HG02840 (cell line): ENCODE measurements around the gene TMEM109.

Source experiments
- ATAC-seq: cut with Tn5 transposase; IDR thresholded peaks from one replicate; pipeline ENCODE4 v1.9.1; 2021; ENCODE audit warnings: mild to moderate bottlenecking, moderate library complexity, moderate number of reproducible peaks; ENCODE audit not compliant: unreplicated experiment, low FRiP score

TMEM109 gene, protein sequence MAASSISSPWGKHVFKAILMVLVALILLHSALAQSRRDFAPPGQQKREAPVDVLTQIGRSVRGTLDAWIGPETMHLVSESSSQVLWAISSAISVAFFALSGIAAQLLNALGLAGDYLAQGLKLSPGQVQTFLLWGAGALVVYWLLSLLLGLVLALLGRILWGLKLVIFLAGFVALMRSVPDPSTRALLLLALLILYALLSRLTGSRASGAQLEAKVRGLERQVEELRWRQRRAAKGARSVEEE

DNA sequence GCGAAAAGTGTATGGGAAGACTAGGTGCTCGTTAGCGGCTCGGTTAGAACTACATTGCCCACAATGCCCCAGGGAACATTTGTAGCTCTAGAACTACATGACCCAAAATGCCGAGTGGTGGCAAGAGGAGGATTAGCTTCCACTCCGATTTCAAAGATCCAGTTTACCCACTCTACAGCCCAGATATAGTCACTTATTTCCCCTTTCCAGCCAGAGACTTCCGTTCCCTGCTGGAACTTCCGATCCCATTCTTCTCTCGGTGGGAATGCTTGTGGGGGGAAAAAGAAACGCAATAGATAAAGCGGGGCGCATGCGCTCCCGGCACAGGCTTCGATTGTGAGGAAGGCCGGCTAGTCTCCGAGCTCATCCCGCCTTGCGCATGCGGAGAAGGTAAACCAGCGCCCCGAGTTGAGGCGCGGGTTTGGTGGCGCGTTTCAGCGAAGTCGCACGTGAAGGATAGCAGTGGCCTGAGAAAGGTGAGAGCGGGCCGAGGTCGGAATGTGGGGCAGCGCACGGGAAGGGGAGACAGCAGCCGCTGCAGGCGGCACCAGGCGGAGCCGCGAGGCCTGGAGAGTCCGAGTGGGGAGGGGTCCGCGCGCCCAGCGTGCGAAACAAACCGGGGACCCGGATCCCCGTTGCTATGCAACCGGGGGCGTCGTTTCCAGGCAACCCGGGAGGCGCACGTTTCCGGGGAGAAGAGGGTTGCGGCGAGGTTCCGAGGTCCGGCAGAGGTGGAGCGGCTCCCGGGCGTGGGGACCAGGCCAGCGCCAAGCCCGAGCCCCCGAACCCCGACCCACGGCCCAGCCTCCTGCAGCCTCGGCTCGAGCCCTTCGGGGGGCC, at the start of gene TMEM109:
Gene TMEM109, plus strand, starts transcription at position 366 of the 840 bp plus-strand sequence. CDS start 5,536 bp downstream, outside the sequence.
- peak; percentile 49 for ATAC-seq

DNA sequence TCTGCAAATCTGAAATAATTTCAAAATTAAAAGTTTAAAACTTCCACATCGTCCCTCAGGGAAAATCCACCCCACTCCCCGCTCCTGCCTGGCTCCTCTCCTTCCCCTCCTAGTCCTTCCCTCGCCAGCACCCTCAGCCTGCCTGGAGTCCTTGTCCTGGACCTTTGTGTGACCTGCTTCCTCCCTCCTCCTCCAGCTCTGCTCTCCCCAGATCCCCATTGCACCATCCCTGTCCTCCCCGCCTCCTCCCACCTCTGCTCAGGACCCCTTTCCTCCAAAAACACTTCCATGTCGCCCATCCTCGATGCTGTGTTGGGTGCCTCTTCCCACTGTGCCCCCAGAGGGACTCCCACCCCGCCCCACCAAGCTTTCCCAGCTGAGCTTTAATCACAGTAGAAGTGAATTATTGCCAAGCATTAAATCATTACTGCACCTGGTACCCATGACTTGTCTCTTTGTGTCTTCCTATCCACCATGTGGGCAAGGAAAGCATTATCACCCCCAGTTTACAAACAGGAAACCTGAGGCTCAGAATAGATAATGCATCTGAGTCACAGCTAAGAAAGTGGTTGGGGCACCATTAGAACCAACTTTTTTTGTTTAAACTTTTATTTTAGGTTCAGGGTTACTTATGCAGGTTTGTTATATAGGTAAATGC, 49.0 kb upstream of the TMEM109 start:
- ATAC-seq, result no peak

DNA sequence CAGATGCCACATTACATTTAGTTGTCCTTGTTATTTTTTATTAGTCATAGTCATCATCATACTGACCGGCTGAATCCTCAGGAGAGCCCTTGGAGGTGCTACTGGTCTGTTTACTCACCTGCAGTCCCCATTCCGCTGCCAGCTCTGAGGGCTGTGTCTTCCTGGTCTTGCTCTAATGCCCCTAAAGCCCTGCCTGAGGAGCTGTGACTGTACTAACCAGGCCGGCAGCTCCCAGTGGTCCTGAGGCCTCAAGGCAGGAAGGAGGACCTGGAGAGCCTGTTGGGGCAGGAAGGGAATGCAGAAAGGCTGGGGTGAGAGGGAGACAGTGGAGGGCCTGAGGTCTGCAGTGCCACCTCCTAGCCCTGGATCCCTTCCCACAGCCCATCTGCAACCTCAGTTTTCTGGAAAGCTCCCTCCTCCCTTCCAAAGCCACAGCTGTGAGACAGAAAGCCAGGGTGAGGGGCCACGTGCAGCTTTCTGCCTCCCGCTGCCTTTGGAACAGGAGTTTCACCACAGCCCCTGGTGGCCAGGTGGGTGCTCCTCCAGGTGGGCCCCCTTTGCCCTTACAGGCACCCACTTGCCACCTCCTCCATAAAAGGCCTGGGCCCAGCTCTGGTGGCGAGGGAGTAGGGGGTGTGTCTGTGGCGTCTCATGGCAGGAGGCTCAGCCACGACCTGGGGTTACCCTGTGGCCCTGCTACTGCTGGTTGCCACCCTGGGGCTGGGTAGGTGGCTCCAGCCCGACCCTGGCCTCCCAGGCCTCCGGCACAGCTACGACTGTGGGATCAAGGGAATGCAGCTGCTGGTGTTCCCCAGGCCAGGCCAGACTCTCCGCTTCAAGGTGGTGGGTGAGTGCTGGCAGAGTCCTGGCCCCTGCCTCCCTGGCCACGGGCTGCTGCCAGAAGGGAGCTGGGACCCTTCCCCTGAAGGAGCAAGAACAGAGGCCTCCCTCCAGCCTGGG, 46.8 kb upstream of the TMEM109 start, which contains the start of gene ZP1:
Gene ZP1, plus strand, starts transcription at position 632 of the 960 bp plus-strand sequence. Its CDS starts 20 bp downstream, at position 652.
- ATAC-seq, result no peak

DNA sequence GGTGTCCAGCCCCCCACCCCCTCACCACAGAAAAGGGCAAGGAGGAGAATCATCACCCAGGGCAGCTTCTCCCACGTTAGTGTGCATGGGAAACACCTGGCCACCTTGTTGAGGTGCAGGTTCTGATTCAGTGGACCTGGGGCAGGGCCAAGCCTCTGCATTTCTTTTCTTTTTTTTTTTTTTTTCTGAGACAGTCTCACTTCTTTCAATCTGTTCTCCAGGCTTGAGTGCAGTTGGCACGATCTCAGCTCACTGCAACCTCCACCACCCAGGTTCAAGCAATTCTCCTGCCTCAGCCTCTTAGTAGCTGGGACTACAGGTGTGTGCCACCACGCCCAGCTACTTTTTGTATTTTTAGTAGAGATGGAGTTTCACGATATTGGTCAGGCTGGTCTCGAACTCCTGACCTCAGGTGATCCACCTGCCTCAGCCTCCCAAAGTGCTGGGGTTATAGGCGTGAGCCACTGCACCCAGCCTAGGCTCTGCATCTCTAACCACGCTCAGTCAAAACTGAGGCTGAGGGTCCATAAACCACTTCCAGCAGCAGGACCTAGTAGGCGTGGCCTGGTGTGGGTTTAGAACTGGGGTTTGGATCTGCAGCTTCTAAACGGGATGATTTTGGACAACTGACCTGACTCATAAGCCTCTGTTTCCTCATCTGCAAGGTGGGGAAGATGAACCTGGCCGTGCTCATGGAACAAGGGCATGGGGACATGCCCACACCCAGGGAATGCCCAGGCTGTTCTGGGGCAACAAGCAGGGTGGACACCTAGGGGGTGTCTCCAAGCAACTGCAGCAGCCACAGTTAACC, 45.9 kb upstream of the TMEM109 start:
- no peak for ATAC-seq

DNA sequence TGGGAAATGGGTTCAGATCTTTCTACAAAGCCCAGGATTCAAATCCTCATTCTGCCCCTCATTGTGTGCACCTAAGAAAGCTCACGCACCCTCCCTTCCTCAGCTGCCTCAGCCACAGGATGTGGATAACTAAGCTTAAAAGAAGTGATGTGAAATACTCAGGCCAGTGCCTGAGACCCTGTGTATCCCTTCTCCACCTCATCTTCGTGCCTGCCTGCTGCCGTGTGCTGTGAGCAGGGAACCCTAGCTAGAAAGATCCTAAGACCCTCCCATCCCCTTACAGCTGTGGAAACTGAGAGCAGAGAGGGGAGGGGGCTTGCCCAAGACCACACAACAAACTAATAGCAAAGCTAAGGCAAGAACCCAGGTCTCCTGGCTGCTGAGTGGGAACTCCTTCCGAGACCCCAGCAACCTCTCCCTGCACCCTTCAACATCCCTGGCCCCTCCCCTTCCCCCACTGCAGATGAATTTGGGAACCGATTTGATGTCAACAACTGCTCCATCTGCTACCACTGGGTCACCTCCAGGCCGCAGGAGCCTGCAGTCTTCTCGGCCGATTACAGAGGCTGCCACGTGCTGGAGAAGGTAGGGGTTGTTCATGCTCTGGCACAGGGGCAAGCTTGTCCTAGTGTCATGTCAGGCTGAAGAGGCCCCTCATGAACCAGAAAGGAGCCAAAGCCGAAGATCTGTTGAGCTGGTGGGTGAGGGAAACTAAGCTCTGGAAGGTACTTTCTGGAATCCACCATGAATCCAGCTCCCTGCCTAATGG, 45.1 kb upstream of the TMEM109 start:
- ATAC-seq, result no peak

DNA sequence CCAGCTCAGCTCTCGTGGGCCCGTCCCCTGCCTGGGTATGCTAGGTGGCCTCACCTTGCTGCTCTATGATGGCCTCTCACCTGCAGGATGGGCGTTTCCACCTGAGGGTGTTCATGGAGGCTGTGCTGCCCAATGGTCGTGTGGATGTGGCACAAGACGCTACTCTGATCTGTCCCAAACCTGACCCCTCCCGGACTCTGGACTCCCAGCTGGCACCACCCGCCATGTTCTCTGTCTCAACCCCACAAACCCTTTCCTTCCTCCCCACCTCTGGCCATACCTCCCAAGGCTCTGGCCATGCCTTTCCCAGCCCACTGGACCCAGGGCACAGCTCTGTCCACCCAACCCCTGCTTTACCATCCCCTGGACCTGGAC, 44.5 kb upstream of the TMEM109 start:
- ATAC-seq, result no peak

DNA sequence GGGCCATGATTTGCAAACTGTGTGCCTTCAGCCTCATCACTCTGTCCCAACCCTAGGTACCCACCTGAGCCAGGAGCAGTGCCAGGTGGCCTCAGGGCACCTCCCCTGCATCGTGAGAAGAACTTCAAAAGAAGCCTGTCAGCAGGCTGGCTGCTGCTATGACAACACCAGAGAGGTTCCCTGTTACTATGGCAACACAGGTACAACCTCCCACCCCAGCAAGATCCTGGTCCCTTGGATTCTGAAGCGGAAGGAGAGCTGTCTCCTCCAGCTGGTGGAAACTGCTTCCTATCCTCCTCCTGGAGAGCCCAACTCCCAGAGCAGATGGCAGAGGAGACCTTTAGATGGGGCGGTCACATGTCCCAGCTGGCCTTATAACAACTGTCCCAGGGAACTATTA, 43.7 kb upstream of the TMEM109 start:
- ATAC-seq, result no peak

DNA sequence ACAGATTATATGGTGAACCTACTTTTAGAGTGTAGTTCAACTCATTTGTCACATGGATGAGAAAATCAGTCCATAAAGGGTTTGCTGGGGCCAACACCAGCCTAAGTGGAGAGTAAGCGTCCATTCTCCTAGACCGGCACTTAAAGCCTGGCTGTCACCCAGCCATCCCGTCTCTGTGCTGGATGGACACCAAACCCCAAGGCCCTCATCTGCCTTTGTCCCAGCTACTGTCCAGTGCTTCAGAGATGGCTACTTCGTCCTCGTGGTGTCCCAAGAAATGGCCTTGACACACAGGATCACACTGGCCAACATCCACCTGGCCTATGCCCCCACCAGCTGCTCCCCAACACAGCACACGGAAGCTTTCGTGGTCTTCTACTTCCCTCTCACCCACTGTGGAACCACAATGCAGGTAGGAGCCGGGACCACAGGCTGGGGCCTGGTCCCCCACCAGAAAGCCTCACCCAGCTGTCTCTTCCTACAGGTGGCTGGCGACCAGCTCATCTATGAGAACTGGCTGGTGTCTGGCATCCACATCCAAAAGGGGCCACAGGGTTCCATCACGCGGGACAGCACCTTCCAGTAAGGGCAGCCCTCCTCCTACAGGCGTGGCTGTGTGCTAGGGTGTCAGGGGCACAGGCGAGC, 43.1 kb upstream of the TMEM109 start:
- no peak for ATAC-seq

DNA sequence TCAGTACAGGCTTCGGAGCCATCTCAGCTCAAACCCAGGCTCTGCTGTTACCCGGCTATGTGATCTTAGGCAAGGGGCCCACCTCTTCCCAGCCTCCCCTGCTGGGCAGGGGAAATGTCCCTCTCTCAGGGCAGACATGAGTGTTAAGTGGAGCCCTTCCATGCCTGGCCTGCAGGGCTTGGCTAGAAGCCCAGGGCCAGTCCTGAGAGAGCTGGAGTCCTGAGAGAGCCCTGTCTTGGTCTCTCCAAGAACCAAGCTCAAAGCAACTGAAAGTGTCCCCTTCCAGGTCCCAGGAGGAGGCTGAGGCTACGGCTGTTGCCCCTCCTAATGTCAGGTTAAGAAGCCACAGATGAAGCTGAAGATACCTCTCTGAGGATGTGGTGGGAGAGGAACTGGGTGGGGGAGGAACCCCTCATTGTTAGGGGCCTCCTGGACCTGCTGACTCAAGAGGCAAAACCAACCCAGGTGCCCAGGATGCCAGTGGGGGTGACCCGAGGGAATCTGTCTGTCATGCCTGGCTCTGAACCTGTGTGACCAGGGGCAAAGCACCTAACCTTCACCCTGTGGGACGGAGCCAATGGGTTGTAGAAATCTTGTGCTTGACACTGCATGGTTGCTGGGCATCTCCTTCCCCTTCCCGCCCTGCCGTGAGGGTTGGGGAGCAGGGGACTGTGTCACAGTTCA, 42.4 kb upstream of the TMEM109 start:
- no peak for ATAC-seq

DNA sequence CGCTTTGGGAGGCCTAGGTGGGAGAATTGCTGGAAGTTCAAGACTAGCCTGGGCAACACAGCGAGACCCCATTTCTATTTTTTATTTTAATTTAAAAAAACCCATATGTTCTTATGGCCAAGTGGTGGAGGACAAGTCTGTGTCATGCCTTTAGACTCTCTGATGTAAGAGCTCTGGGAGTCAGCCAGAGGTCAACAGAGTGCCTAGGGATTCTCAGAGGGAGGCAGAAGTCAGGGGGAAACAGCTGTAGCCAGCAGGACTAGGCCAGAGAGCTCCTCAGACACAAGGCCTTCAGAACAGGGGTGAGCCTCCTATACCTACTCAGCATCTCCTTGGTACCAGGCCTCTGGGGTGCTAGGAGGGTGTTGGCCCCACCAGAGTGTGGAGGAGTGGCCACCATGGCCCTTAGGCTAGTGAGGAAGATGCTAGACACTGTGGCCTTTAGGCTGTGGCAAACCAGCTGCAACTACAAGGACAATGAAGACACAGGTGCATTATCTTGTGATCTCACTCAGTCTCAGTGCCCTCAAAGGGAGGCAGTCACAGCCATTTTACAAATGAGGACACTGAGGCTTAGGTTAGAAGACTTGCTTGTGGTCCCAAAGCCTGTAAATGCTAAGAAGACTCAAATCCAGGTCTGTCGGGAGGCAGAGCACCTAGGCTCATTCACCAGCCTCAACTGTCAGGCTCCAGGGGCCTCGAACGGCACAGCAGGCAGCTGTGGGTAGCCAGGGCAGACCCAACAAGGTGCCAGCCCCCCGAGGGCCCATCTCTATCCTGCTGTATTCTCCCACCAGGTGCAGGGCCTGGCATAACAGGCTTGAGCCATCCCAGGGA, 41.6 kb upstream of the TMEM109 start:
- no peak for ATAC-seq

DNA sequence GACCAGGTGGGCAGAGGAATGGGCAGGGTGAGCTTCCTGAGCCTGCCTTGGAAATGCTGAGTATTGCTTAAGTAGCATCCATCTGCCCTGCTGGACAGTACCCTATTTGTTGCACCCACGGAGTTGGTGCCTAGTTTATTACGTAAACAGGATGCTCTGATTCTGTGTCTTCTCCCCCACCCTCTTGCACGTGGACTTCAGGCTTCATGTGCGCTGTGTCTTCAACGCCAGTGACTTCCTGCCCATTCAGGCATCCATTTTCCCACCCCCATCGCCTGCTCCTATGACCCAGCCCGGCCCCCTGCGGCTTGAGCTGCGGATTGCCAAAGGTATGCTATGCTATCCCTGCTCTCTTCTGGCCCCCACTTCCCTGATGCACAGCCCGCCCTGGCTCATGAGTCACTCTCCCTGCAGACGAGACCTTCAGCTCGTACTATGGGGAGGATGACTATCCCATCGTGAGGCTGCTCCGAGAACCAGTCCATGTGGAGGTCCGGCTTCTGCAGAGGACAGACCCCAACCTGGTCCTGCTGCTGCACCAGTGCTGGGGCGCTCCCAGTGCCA, 40.9 kb upstream of the TMEM109 start:
- no peak for ATAC-seq

DNA sequence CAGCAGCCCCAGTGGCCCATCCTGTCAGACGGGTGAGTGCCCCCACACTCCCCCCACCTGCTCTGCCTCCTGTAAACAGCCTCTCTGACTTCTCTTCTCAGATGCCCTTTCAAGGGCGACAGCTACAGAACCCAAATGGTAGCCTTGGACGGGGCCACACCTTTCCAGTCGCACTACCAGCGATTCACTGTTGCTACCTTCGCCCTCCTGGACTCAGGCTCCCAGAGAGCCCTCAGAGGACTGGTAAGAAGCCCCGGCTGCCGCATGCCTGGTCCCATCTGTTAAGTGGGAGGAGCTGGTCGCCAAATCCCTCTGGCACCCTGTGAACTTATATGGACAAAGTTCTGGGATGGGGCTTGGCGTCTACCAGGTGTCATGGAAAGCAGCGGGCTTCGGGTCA, 40.4 kb upstream of the TMEM109 start:
- no peak for ATAC-seq

DNA sequence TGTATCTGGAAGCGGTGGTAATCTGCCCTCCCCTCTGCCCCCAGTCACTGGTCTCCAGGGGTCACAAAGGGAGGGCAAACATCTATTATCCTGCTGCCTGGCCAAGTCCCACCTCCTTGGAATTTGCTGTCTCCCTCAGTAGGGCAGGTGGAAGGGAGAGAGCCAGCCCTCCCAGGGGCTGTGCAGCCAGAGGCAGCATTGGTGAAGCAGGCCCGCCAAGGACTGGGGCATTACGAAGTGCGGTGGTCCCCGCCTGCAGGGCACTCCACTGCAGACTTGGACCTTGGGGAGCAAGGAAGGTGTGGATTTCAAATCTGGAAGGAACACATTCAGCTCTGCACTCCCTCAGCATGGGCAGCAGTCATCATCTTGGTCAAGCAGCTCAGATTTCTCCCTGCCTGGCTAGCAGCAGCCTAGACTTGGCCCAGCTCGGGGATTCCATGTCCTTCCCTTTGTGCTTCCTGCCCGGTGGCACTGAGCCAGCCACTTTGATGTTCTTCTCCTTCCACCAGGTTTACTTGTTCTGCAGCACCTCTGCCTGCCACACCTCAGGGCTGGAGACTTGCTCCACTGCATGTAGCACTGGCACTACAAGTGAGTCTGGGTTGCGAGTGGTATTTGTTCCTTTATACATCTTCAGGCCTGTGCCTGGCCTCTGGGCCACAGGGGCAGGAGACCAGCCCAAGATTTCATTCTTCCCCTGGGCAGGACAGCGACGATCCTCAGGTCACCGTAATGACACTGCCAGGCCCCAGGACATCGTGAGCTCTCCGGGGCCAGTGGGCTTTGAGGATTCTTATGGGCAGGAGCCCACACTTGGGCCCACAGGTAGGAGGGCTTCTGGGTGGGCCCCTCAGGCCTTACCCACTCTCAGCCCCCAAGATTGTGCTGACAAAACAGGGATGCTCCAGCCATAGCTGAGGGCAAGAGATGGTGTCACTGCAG, 39.3 kb upstream of the TMEM109 start:
- no peak for ATAC-seq

DNA sequence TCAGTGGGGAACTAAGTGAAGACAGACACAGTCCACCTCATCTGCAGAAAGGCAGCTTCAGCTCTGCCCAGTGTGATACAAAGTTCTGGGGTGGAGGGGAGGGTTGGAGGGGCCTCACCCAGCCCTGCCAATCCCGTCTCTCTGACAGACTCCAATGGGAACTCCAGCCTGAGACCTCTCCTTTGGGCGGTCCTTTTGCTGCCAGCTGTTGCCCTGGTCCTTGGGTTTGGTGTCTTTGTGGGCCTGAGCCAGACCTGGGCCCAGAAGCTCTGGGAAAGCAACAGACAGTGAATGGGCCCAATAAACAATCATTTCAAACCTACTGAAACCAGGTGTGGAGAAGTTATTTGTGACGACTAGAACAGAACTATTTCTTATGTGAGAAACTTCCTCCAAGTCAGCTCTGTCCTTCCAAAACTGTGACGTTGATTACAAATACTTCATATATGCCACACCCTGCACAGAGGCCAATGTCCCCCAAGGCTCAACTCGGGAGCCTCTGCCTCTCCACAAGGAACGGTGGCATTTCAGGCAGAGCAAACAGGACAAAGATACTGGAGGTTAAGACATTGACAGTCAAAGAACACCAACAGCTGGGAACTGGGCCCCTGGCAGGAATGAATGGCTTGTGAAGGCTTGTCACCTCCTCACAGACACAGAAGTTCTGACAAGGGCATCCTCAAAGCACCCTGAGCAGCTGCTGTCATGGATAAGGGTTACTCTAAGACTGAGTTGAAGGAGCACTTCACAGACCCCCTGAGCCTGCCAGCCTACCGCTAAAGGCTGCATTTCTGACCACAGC, 38.4 kb upstream of the TMEM109 start:
- ATAC-seq, result no peak

DNA sequence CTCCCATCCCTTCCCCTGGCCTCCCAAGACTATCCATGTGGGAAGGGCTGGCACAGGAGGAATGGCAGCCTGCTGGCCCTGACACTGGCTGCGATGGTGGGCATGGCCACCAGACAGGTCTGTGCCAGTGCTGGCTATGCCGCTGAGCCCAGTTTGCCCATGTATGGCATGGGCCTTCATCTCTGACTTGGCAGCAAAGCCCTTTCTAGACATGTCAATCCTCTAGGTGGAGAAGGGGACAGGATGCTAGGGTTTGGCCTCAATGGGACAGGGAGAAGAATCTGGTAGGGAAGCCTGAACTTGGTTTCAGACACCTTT, 37.8 kb upstream of the TMEM109 start:
- ATAC-seq, result no peak
